HuH-7.5 (cell line): ENCODE measurements around the gene MGRN1.

Experiments
- DNase-seq: peaks from one replicate; pipeline ENCODE4 v3.0.0; 2011; ENCODE audit warnings: low spot score

The MGRN1 gene

GRCh38 chr16:4654011-4654963 is 29.7 kb downstream of the MGRN1 start:
- no peak for DNase-seq

GRCh38 chr16:4654964-4655590 is 30.5 kb downstream of the MGRN1 start:
- no peak for DNase-seq

- no peak for DNase-seq
These were observed 31.2 kb downstream of the MGRN1 start for GRCh38 chr16:4655801-4656200.

GRCh38 chr16:4656221-4656620 is 31.6 kb downstream of the MGRN1 start:
- DNase-seq: no peak

- no peak for DNase-seq
These were observed 32.4 kb downstream of the MGRN1 start for GRCh38 chr16:4656695-4657686.

- DNase-seq: no peak
These were observed 35.0 kb downstream of the MGRN1 start for GRCh38 chr16:4659363-4660353.

GRCh38 chr16:4660454-4661007 is 35.9 kb downstream of the MGRN1 start:
- DNase-seq: no peak

- DNase-seq: no peak
These were observed 37.0 kb downstream of the MGRN1 start for GRCh38 chr16:4661661-4662060.

- peak; percentile 43 for DNase-seq
These were observed 38.8 kb downstream of the MGRN1 start for GRCh38 chr16:4663465-4663776.

GRCh38 chr16:4663777-4664465 is 39.3 kb downstream of the MGRN1 start:
- peak; percentile 60 for DNase-seq

- peak; percentile 45 for DNase-seq
These were observed 40.2 kb downstream of the MGRN1 start for GRCh38 chr16:4664538-4665418.

- no peak for DNase-seq
These were observed 42.0 kb downstream of the MGRN1 start for GRCh38 chr16:4666537-4667202.

GRCh38 chr16:4667203-4667963 is 42.8 kb downstream of the MGRN1 start:
- DNase-seq: no peak

- no peak for DNase-seq
These were observed 43.8 kb downstream of the MGRN1 start for GRCh38 chr16:4668313-4668960.

GRCh38 chr16:4673387-4674046 is 48.9 kb downstream of the MGRN1 start:
- DNase-seq: no peak

GRCh38 chr16:4674926-4675530 is 50.4 kb downstream of the MGRN1 start:
- DNase-seq: no peak
